ENCODE results near the gene TRIM33.
"Not testable (repeated sequence)": the region's sequence is repeated elsewhere in the genome, so short reads cannot be mapped to it uniquely, and the experiment has no call there.

TRIM33 gene

DNA sequence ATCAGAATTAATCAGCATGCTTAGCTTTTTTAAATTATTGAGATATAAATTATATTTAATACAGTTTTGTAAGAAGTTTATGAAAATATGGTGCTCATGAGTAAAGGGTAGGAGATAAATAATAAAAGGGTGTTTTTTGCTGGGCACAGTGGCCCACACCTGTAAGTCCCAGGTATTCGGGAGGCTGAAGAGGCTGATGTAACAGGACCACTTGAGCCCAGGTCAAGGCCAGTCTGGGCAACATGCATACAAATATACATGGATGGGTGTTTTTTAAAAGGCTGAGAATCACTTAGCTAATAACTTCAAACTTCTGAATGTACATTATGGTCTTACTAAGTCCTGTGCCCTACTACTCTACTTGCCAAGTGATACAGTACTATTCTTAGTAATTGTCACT, 73.2 kb downstream of the TRIM33 start:
- H3K27me3 ChIP-seq (ENCODE audit: control insufficient read depth, insufficient read depth, low read length): no peaks in the 10 kb centered on the region
- H3K4me1 ChIP-seq (ENCODE audit: control insufficient read depth, insufficient read depth, low read length): no peaks in the 10 kb centered on the region
- H3K9me3 ChIP-seq (ENCODE audit: control insufficient read depth, insufficient read depth, low read length): no peaks in the 10 kb centered on the region
- H3K9ac ChIP-seq (ENCODE audit: low read depth, low read length): no peak overlapping the region
- H3K4me3 ChIP-seq (ENCODE audit: low read depth, low read length): no peak overlapping the region
- no peaks in the 10 kb centered on the region for H3K36me3 ChIP-seq (ENCODE audit: control insufficient read depth, insufficient read depth, low read length)

DNA sequence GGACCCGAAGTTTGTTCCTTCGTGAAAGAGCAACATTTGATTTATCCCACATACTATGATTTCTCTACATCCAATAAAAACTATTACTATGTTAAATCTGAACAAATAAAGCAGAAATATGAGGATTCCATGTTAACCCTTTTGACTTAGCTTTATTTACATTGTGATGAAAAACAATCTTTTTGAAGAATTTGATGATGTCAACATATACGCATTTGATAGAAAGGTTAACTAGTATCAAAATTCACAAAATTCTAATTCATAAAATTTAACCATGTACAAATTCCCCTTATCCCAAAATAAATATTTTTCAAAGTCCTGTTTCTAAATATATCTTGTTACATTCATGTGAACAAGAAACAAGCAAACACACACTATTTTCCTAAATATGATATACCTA, 74.2 kb downstream of the TRIM33 start:
- no peaks in the 10 kb centered on the region for H3K9me3 ChIP-seq (ENCODE audit: control insufficient read depth, insufficient read depth, low read length)
- H3K4me1 ChIP-seq (ENCODE audit: control insufficient read depth, insufficient read depth, low read length): no peaks in the 10 kb centered on the region
- no peak overlapping the region for H3K9ac ChIP-seq (ENCODE audit: low read depth, low read length)
- no peak overlapping the region for H3K4me3 ChIP-seq (ENCODE audit: low read depth, low read length)
- H3K27me3 ChIP-seq (ENCODE audit: control insufficient read depth, insufficient read depth, low read length): no peaks in the 10 kb centered on the region
- H3K36me3 ChIP-seq (ENCODE audit: control insufficient read depth, insufficient read depth, low read length): no peaks in the 10 kb centered on the region

DNA sequence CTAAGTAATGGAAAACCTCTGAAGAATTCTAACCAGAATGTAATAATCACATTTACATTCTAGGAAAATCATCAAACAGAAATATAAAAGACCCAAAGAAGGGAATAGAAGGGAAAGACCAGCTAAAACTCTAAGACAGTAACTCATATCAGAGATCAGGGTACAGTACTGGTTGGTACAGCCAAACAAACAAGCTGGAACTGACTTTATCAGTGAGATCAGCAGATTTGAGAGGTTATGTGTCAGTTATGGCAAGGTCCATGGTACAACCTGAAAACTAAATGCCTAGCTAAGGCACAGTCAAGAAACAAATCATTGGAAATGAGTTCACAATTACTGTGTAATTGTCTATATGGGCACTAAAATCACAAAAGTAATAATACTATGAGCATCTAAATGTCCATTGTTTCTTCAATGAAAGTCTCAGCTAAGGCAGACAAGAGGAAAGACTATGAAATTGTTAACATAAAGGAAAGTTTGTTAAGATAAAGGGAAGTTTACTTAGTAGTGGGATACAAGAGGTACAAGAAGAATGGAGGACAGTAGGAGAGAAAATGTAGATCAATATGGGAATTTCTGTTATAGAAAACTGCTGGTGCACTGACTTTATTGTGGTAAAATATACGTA, 75.8 kb downstream of the TRIM33 start:
- no peak overlapping the region for H3K9ac ChIP-seq (ENCODE audit: low read depth, low read length)
- no peaks in the 10 kb centered on the region for H3K36me3 ChIP-seq (ENCODE audit: control insufficient read depth, insufficient read depth, low read length)
- H3K9me3 ChIP-seq (ENCODE audit: control insufficient read depth, insufficient read depth, low read length): no peaks in the 10 kb centered on the region
- H3K4me1 ChIP-seq (ENCODE audit: control insufficient read depth, insufficient read depth, low read length): no peaks in the 10 kb centered on the region
- no peaks in the 10 kb centered on the region for H3K27me3 ChIP-seq (ENCODE audit: control insufficient read depth, insufficient read depth, low read length)
- H3K4me3 ChIP-seq (ENCODE audit: low read depth, low read length): no peak overlapping the region

DNA sequence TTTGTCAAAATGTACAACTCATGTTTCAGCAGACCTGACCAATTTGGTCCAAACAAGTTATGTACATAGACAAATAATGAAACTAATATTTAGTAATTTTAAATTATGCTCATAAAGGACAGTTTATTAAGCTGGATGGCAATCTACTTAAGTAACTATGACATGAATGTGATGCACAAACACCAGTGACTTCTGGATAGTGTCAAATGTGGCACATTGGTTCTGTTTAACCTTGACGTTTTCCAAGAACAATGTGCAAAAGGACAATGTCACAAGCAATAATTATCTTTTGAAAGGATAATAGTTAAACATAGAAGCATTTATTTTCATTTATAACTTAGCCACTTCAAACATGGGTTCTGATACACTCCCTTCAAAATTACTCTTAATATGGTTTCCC, 80.0 kb downstream of the TRIM33 start:
- no peaks in the 10 kb centered on the region for H3K27me3 ChIP-seq (ENCODE audit: control insufficient read depth, insufficient read depth, low read length)
- H3K9me3 ChIP-seq (ENCODE audit: control insufficient read depth, insufficient read depth, low read length): no peaks in the 10 kb centered on the region
- no peaks in the 10 kb centered on the region for H3K36me3 ChIP-seq (ENCODE audit: control insufficient read depth, insufficient read depth, low read length)
- no peak overlapping the region for H3K9ac ChIP-seq (ENCODE audit: low read depth, low read length)
- H3K4me3 ChIP-seq (ENCODE audit: low read depth, low read length): no peak overlapping the region
- no peaks in the 10 kb centered on the region for H3K4me1 ChIP-seq (ENCODE audit: control insufficient read depth, insufficient read depth, low read length)

DNA sequence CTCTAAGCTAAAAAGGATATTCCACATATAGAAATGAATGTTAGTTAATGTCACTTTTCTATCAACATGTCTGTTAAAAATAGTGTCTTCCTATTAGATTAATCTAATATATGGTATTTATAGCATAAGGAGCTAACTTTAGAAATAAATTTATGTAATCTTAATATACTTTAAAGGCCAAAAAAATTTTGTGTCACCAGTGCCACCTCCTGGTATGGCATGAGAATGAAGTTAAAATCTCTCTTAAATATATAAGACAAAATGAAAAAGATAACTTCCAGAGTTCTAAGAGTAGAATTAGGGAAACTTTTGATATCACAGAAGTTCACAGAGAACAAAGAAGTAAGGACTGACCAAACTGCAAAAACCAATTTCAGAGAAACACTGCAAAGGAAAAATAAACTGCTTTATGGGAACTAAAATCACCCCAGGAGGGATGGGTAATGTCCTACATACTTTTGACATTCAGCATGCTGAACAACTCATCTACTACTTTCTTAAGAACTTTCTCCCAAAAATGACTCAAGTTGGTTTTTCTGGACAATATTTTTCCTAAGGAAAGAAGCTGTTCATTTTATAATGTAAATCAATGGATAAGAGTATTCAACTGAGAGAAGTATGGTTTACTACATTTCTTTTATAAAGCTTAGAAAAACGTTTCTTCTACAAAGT, 82.8 kb downstream of the TRIM33 start:
- H3K9me3 ChIP-seq (ENCODE audit: control insufficient read depth, insufficient read depth, low read length): no peaks in the 10 kb centered on the region
- H3K27me3 ChIP-seq (ENCODE audit: control insufficient read depth, insufficient read depth, low read length): no peaks in the 10 kb centered on the region
- H3K4me3 ChIP-seq (ENCODE audit: low read depth, low read length): no peak overlapping the region
- H3K4me1 ChIP-seq (ENCODE audit: control insufficient read depth, insufficient read depth, low read length): no peaks in the 10 kb centered on the region
- no peak overlapping the region for H3K9ac ChIP-seq (ENCODE audit: low read depth, low read length)
- peaks cover 5% of the 10 kb centered on the region for H3K36me3 ChIP-seq (ENCODE audit: control insufficient read depth, insufficient read depth, low read length)

DNA sequence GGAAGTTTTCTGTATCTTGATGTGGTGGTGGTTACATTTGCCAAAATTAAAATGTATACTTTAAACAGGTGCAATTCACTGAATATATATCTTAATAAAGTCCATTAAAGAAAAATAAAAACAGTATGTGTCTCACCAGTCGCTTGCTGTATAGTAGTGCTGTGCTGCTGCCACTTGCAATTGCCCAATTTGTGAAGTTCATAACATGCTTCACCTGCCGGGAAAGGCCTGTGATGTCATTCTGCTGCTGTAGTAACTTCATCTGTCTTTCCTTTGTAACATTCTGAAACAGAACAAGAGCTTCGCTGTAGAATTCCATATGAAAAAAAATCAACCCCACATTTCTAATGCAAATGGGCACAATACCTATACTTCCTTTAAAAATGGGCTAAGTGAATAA, 83.4 kb downstream of the TRIM33 start:
- H3K9me3 ChIP-seq (ENCODE audit: control insufficient read depth, insufficient read depth, low read length): no peaks in the 10 kb centered on the region
- no peak overlapping the region for H3K9ac ChIP-seq (ENCODE audit: low read depth, low read length)
- H3K4me3 ChIP-seq (ENCODE audit: low read depth, low read length): no peak overlapping the region
- H3K4me1 ChIP-seq (ENCODE audit: control insufficient read depth, insufficient read depth, low read length): no peaks in the 10 kb centered on the region
- peaks cover 5% of the 10 kb centered on the region for H3K36me3 ChIP-seq (ENCODE audit: control insufficient read depth, insufficient read depth, low read length)
- H3K27me3 ChIP-seq (ENCODE audit: control insufficient read depth, insufficient read depth, low read length): no peaks in the 10 kb centered on the region

DNA sequence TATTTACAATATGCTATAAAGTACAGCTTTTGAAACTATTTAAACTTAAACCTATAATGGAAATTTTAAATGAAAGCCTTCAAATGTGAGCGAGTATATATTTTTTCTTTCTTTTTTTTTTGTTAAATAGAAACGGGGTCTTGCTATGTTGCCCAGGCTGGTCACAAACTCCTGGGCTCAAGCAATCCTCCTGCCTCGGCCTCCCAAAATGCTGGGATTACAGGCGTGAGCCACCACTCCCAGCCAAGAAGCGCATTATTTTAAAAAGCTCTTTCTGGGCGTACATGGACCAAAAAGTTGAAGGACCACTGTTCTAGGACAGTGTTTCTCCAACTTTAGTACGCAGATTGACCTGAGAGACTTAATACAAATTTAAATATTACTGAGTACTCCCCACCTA, 87.5 kb downstream of the TRIM33 start:
- Histone ChIP-seq H3K36me3 (ENCODE audit: control insufficient read depth, insufficient read depth, low read length) (peaks cover 15% of the 10 kb centered on the region), H3K4me3 (ENCODE audit: low read depth, low read length) (no peak overlapping the region), H3K9ac (ENCODE audit: low read depth, low read length) (no peak overlapping the region), H3K27me3 (ENCODE audit: control insufficient read depth, insufficient read depth, low read length) (no peaks in the 10 kb centered on the region), H3K9me3 (ENCODE audit: control insufficient read depth, insufficient read depth, low read length) (no peaks in the 10 kb centered on the region), H3K4me1 (ENCODE audit: control insufficient read depth, insufficient read depth, low read length) (no peaks in the 10 kb centered on the region)

DNA sequence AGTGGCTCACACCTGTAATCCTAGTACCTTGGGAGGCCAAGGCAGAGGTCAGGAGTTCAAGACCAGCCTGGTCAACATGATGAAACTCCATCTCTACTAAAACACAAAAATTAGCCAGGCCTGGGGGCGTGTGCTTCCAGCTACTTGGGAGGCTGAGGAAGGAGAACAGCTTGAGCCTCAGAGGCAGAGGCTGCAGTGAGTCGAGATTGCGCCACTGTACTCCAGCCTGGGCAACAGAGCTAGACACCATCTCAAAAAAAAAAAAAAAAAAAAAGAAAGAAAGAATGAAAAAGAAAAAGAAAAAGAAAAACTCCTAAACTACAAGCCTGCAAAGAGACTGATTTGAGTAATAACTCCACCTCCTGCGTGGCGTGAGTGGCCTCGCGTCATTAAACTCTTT, 92.1 kb downstream of the TRIM33 start:
- not testable (repeated sequence) for H3K4me1 ChIP-seq (ENCODE audit: control insufficient read depth, insufficient read depth, low read length); H3K9ac ChIP-seq (ENCODE audit: low read depth, low read length); H3K9me3 ChIP-seq (ENCODE audit: control insufficient read depth, insufficient read depth, low read length); H3K27me3 ChIP-seq (ENCODE audit: control insufficient read depth, insufficient read depth, low read length); H3K4me3 ChIP-seq (ENCODE audit: low read depth, low read length)
- H3K36me3 ChIP-seq (ENCODE audit: control insufficient read depth, insufficient read depth, low read length): peaks cover 11% of the 10 kb centered on the region

DNA sequence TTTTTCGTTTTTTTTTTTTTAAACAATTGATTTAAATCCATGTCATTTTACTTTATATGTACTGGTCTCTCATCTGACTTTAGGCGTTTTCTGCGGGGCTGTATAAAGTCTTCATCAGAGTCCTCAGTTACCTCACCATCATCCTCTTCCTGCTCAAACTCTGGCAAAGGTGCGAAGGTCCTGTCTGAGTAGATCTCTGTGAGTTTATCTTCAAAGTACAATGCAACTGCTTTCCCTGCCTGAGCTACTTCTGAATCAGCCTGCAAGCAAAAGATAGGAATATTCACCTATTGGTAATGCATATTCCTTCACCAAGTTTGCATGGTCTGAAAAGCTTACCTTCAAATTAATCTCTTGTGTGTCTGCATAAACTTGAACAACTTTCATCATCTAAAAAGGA, 113.4 kb downstream of the TRIM33 start:
- no peaks in the 10 kb centered on the region for H3K27me3 ChIP-seq (ENCODE audit: control insufficient read depth, insufficient read depth, low read length)
- no peaks in the 10 kb centered on the region for H3K4me1 ChIP-seq (ENCODE audit: control insufficient read depth, insufficient read depth, low read length)
- no peak overlapping the region for H3K4me3 ChIP-seq (ENCODE audit: low read depth, low read length)
- peaks cover 5% of the 10 kb centered on the region for H3K36me3 ChIP-seq (ENCODE audit: control insufficient read depth, insufficient read depth, low read length)
- no peaks in the 10 kb centered on the region for H3K9me3 ChIP-seq (ENCODE audit: control insufficient read depth, insufficient read depth, low read length)
- H3K9ac ChIP-seq (ENCODE audit: low read depth, low read length): no peak overlapping the region

DNA sequence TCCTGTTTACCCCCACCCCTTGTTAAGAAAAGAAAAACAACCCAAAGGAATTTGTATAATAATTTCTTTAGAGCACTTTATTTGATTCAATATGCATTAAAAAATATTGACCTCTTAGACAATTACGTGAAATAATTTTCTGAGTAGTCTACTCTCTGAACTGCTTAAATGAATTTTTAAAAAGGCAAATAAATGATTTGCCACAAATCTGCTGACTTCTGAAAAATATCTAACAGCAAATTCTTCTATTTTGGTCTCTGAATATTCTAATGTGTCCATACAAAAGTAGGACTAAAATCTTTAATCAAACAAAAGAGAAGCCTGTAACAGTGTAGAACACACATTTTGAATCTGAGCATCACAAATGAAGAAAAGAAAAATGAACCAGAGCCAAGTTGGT, 115.1 kb downstream of the TRIM33 start:
- H3K9me3 ChIP-seq (ENCODE audit: control insufficient read depth, insufficient read depth, low read length): no peaks in the 10 kb centered on the region
- H3K27me3 ChIP-seq (ENCODE audit: control insufficient read depth, insufficient read depth, low read length): no peaks in the 10 kb centered on the region
- no peak overlapping the region for H3K4me3 ChIP-seq (ENCODE audit: low read depth, low read length)
- no peaks in the 10 kb centered on the region for H3K36me3 ChIP-seq (ENCODE audit: control insufficient read depth, insufficient read depth, low read length)
- no peaks in the 10 kb centered on the region for H3K4me1 ChIP-seq (ENCODE audit: control insufficient read depth, insufficient read depth, low read length)
- no peak overlapping the region for H3K9ac ChIP-seq (ENCODE audit: low read depth, low read length)

DNA sequence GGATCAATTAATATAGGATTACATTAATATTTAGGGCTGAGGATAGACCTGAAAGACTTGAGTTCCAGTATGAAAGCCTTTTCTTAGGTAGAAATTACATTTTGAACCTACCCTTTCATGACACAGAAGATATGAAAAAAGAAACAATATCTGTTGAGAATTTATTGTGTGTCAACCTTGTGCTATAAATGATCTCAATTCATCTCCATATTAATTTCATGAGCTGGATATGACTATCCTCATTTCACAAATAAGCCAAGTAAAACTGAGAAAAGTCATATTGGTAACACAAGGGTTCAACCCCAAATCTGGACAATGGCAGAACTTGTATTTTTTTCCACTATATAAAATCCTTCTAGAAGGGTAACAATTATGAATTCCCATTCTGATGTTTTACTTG, 120.0 kb downstream of the TRIM33 start:
- no peak overlapping the region for H3K4me3 ChIP-seq (ENCODE audit: low read depth, low read length)
- H3K9ac ChIP-seq (ENCODE audit: low read depth, low read length): no peak overlapping the region
- H3K36me3 ChIP-seq (ENCODE audit: control insufficient read depth, insufficient read depth, low read length): no peaks in the 10 kb centered on the region
- H3K27me3 ChIP-seq (ENCODE audit: control insufficient read depth, insufficient read depth, low read length): no peaks in the 10 kb centered on the region
- no peaks in the 10 kb centered on the region for H3K9me3 ChIP-seq (ENCODE audit: control insufficient read depth, insufficient read depth, low read length)
- peaks cover 5% of the 10 kb centered on the region for H3K4me1 ChIP-seq (ENCODE audit: control insufficient read depth, insufficient read depth, low read length)

DNA sequence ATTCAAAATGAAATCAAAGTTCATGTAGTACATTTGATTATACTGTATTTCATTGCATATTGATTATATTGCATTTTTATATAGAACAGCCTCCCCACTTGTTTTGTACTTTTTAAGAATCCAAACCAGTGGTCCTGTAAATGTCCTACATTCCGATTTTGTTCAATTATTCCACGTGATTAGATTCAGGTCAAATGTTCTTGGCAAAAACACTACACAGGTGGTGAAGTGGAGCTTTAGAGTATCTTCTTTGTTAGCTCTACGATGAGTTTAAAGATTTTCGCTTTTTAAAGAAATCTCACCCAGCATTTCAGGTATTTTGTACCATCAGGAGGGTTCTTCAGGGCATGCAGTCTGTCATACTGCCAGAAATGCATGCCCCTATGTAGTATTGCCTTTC, 120.6 kb downstream of the TRIM33 start:
- Histone ChIP-seq H3K9me3 (ENCODE audit: control insufficient read depth, insufficient read depth, low read length) (no peaks in the 10 kb centered on the region), H3K4me1 (ENCODE audit: control insufficient read depth, insufficient read depth, low read length) (peaks cover 5% of the 10 kb centered on the region), H3K4me3 (ENCODE audit: low read depth, low read length) (no peak overlapping the region), H3K36me3 (ENCODE audit: control insufficient read depth, insufficient read depth, low read length) (no peaks in the 10 kb centered on the region), H3K27me3 (ENCODE audit: control insufficient read depth, insufficient read depth, low read length) (no peaks in the 10 kb centered on the region), H3K9ac (ENCODE audit: low read depth, low read length) (no peak overlapping the region)

Data from iPS-15b (cell line).